Measurements from ENCODE around the gene MSL1. TPM values are rescaled to one million over a fixed set of nuclear protein-coding genes. Genes with fewer than 3 reads are reported as not detected.

Gene MSL1
- total and polyA plus RNA-seq, 2 of the 13 experiments (the other 11 are each of a cell fraction or from before 2014, with no cell fraction given): 63.8 to 88.5 TPM

DNA sequence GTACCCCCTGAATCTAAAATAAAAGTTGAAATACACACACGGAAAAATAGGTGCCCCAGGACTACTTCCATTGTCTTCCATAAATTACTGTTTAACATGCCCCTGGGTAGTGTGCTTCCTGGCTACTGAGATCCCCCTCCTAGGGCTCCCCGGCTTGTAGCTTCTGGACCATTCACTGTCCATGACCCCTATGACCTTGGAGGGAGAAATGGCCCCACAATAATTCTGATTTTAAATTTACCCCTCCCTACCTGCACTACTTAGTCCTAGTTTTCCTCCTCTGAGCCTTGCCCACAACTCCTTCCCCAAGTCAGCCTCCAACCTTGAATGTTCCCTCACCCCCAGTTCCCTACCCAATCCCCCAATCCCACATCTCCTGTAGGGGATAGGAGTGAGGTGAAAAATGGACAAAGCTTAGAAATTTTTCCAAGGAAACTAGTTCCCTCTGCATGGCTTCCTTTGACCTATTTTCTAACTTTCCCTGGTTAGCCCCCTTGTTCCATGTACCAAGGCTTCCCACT is 9.5 kb upstream of the MSL1 start:
- no peak for ATAC-seq
- FAIRE-seq: no peak
- H3K9ac ChIP-seq (ENCODE audit: insufficient read depth, low read depth, low read length): peak overlapping the region; percentile 60
- H4K20me1 ChIP-seq (ENCODE audit: insufficient read depth, low read length): no peaks in the 10 kb centered on the region
- BruUV-seq (replicated peaks): no TSS peak
- intact Hi-C loops (cut with micrococcal nuclease; ENCODE audit: unreplicated experiment) (no loop called here), in situ Hi-C loops (cut with HindIII; ENCODE audit: extremely low pct_ligation_motif_present, low pct_unique_long_range_greater_than_20kb) (loop anchor here (5.0 kb wide), 1 partner anchor 55 kb away; no protein-coding TSS in a partner anchor)
- no peaks in the 10 kb centered on the region for H3K36me3 ChIP-seq (replicated peaks in 1 of 2; ENCODE audit: control insufficient read depth in 1 of 2, insufficient read depth in 2 of 2, low read length in 2 of 2)
- no peak for DNase-seq (ENCODE audit: low spot score)
- ChIA-PET POLR2A (interaction anchor here (0.8 to 7.3 kb wide), 26 partner anchors 11 to 176 kb away, joined by 3 to 568 read pairs (median 7); partner anchors contain the start of genes CASC3, CDC6, CSF3 and MED24), CTCF (ENCODE audit: low intra/inter-chr PET ratio, low total read pairs) (interaction anchor here (0.7 to 2.4 kb wide), 8 partner anchors 10 to 99 kb away, joined by 3 to 31 read pairs (median 8); partner anchors contain the start of genes MSL1 and THRA)
- H3K27ac ChIP-seq (ENCODE audit: extremely low read length, insufficient read depth, low read length): no peak overlapping the region
- H3K4me3 ChIP-seq (replicated peaks in 1 of 3; ENCODE audit: insufficient read depth in 1 of 3, low read depth in 2 of 3, low read length in 3 of 3): peak overlapping the region in 2 of 3 experiments; percentile 24 to 67; a peak in 3 of 6 replicates
- no peaks in the 10 kb centered on the region for H3K79me2 ChIP-seq (ENCODE audit: insufficient read depth, low read length)
- no peaks in the 10 kb centered on the region; a peak in 1 of 5 replicates for H3K27me3 ChIP-seq (ENCODE audit: control insufficient read depth in 1 of 2, insufficient read depth in 2 of 2, low read length in 2 of 2)
- H3K9me3 ChIP-seq (ENCODE audit: low read length): no peaks in the 10 kb centered on the region
- H3K4me1 ChIP-seq (ENCODE audit: insufficient read depth, low read length): peaks cover 92% of the 10 kb centered on the region
- peak overlapping the region; percentile 93 for H3K4me2 ChIP-seq (ENCODE audit: low read depth, low read length)
- WGBS (ENCODE audit: low lambda C conversion rate): 2% methylated on average over 2 of the region's 2 CpGs
- H2AFZ ChIP-seq (ENCODE audit: low read length): peak overlapping the region; percentile 72
- TF ChIP-seq CAMTA2 (CRISPR knock-in tag; IDR thresholded peaks at IDR 0.05; ENCODE audit: borderline replicate concordance): no peak
- no peak for TF ChIP-seq GLI4 (CRISPR knock-in tag; IDR thresholded peaks at IDR 0.05; ENCODE audit: borderline replicate concordance)
- TF ChIP-seq ZNF207 (IDR thresholded peaks at IDR 0.05; ENCODE audit: borderline replicate concordance): no peak
- TF ChIP-seq, protein P1, sequence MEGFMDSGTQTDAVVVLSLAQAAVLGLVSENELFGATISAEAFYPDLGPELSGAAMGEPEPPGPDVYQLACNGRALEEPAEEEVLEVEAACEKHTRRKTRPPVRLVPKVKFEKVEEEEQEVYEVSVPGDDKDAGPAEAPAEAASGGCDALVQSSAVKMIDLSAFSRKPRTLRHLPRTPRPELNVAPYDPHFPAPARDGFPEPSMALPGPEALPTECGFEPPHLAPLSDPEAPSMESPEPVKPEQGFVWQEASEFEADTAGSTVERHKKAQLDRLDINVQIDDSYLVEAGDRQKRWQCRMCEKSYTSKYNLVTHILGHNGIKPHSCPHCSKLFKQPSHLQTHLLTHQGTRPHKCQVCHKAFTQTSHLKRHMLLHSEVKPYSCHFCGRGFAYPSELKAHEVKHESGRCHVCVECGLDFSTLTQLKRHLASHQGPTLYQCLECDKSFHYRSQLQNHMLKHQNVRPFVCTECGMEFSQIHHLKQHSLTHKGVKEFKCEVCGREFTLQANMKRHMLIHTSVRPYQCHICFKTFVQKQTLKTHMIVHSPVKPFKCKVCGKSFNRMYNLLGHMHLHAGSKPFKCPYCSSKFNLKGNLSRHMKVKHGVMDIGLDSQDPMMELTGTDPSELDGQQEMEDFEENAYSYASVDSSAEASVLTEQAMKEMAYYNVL (CRISPR knock-in tag; IDR thresholded peaks at IDR 0.05; ENCODE audit: borderline replicate concordance): no peak
- TF ChIP-seq, protein P2, sequence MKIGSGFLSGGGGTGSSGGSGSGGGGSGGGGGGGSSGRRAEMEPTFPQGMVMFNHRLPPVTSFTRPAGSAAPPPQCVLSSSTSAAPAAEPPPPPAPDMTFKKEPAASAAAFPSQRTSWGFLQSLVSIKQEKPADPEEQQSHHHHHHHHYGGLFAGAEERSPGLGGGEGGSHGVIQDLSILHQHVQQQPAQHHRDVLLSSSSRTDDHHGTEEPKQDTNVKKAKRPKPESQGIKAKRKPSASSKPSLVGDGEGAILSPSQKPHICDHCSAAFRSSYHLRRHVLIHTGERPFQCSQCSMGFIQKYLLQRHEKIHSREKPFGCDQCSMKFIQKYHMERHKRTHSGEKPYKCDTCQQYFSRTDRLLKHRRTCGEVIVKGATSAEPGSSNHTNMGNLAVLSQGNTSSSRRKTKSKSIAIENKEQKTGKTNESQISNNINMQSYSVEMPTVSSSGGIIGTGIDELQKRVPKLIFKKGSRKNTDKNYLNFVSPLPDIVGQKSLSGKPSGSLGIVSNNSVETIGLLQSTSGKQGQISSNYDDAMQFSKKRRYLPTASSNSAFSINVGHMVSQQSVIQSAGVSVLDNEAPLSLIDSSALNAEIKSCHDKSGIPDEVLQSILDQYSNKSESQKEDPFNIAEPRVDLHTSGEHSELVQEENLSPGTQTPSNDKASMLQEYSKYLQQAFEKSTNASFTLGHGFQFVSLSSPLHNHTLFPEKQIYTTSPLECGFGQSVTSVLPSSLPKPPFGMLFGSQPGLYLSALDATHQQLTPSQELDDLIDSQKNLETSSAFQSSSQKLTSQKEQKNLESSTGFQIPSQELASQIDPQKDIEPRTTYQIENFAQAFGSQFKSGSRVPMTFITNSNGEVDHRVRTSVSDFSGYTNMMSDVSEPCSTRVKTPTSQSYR (CRISPR knock-in tag; IDR thresholded peaks at IDR 0.05; ENCODE audit: borderline replicate concordance): no peak
- no peak for TF ChIP-seq ZKSCAN1 (IDR thresholded peaks at IDR 0.05; ENCODE audit: low read length)
- no peak for TF ChIP-seq SIX1 (CRISPR knock-in tag; IDR thresholded peaks at IDR 0.05; ENCODE audit: borderline replicate concordance)
- 0 out of 2 replicates have a peak, but pooled peaks have one; percentile 19 for TF ChIP-seq ZC3H4 (CRISPR knock-in tag; IDR thresholded peaks at IDR 0.05; ENCODE audit: borderline replicate concordance)
- TF ChIP-seq ARNT2 (CRISPR knock-in tag; IDR thresholded peaks at IDR 0.05; ENCODE audit: low read depth): no peak
- no peak for TF ChIP-seq ZNF235 (CRISPR knock-in tag; IDR thresholded peaks at IDR 0.05; ENCODE audit: borderline replicate concordance)
- TF ChIP-seq TP53 (CRISPR knock-in tag; conservative IDR thresholded peaks at IDR 0.05): no peak
- TF ChIP-seq THYN1 (CRISPR knock-in tag; IDR thresholded peaks at IDR 0.05; ENCODE audit: borderline replicate concordance, low read depth): no peak
- TF ChIP-seq ZSCAN12 (CRISPR knock-in tag; IDR thresholded peaks at IDR 0.05): no peak
- no peak for TF ChIP-seq ZNF10 (CRISPR knock-in tag; IDR thresholded peaks at IDR 0.05; ENCODE audit: borderline replicate concordance, low read depth)
- TF ChIP-seq TARDBP (CRISPR knock-in tag; IDR thresholded peaks at IDR 0.05): no peak
- TF ChIP-seq SRF (IDR thresholded peaks at IDR 0.05; ENCODE audit: low read depth, low read length): no peak
- TF ChIP-seq IRX3 (CRISPR knock-in tag; IDR thresholded peaks at IDR 0.05; ENCODE audit: borderline replicate concordance, low read depth): no peak
- TF ChIP-seq TSC22D2 (CRISPR knock-in tag; IDR thresholded peaks at IDR 0.05; ENCODE audit: borderline replicate concordance): no peak
- TF ChIP-seq, protein P3, sequence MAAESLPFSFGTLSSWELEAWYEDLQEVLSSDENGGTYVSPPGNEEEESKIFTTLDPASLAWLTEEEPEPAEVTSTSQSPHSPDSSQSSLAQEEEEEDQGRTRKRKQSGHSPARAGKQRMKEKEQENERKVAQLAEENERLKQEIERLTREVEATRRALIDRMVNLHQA (CRISPR knock-in tag; IDR thresholded peaks at IDR 0.05): no peak
- TF ChIP-seq HNRNPH1 (optimal IDR thresholded peaks at IDR 0.05; ENCODE audit: low read depth, low read length): no peak
